Measurements from ENCODE around the gene MRPL39.
"Not testable (repeated sequence)": the region's sequence is repeated elsewhere in the genome, so short reads cannot be mapped to it uniquely, and the experiment has no call there.

MRPL39 gene

DNA sequence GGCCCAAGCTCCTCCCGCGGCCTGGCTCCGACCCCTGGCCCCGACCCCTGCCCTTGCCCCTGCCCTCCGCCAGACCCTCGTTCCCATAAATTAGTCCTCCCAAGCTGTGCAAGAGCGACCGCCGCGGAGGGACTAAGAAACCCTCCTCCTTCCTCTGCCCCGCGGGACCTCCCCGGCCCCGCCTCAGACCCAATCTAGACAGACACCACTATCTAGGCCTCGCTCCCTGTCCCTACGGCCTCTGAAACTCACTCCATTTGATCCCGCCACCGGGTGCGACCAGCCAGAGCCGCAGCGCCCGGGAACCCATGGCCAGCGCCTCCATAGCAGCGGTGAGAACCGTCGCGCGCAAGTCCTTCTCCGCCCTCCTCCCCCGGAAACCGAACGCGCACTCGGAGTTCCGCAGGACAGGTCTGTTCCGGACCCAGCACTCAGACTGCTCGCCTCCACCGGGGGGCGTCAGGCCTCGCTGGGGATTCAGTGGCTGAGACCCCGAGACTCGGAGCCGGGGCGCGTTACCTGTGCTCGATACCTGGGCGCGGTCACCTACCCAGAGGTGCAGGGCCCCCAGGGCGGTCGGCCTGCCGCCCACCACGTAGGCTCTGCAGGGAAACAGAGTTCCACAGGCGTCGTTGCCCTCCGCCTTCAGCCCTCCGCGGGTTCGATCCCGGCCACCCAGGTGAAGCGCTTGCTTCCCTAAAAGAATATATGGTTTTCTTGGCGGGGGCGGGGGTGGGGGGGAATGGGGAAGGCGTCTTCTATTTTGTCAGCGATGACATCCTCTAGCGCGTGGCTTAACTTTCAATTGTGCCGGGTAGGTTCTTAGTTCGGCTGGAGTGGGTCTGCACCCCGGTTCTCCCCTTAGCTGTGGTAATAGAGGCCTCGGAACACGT, at the start of gene MRPL39:
Gene MRPL39, minus strand, starts transcription at position 331 of the 893 bp plus-strand sequence. Its CDS starts 6 bp downstream, at position 325.
- DNase-seq (ENCODE audit: low read depth in 2 of 3, low spot score in 1 of 3): peak; percentile 82 to 84 (median 83)

DNA sequence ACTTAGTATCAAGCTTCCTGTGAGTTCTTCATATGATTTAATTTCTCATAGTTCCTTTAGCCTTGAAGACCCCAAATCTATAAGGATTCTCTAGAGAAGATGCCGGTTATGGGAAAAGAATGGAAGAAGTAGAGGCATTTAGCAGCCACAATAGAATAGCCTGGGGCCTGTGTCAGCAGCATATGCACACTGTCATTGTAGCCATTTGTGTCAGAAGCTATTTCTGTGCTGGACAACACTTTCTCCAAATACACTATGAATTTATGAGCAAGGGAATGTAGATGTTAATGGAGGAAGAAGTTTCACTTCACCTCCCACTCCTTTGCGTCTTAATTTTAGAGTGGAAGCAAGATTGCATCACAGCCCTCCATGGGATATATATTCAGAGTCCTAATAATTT, 49.1 kb upstream of the MRPL39 start:
- no peak for DNase-seq (ENCODE audit: low read depth in 2 of 3, low spot score in 1 of 3)

DNA sequence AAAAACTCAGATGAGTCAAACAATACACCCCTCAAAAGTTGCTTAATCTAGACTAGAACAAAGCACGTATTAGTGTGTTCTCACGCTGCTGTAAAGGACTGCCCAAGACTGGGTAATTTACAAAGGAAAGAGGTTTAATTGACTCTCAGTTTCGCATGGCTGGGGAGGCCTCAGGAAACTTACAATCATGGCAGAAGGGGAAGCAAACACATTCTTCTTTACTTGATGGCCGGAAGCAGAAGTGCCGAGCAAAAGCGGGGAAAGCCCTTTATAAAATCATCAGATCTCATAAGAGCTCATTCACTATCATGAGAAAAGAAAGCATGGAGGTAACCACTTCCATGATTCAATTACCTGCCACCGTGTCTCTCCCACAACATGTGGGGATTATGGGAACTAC, 41.9 kb upstream of the MRPL39 start:
- no peak for DNase-seq (ENCODE audit: low read depth in 2 of 3, low spot score in 1 of 3)

DNA sequence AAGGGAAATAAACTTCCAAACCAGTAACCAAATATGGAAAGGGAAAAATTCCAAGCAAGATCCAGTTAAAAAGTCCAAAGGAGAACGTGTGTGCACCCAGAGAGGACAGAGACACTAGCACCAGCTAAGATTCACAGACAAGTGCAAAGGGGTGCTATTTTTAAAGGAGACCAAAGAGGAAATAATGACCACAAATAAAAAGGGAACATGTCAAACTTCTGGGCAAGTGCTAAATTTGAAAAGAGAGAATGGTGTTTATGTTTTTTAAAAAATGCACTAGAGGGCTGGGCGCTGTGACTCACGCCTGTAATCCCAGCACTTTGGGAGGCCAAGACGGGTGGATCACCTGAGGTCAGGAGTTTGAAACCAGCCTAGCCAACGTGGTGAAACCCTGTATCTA, 40.4 kb upstream of the MRPL39 start:
- no peak for DNase-seq (ENCODE audit: low read depth in 2 of 3, low spot score in 1 of 3)

DNA sequence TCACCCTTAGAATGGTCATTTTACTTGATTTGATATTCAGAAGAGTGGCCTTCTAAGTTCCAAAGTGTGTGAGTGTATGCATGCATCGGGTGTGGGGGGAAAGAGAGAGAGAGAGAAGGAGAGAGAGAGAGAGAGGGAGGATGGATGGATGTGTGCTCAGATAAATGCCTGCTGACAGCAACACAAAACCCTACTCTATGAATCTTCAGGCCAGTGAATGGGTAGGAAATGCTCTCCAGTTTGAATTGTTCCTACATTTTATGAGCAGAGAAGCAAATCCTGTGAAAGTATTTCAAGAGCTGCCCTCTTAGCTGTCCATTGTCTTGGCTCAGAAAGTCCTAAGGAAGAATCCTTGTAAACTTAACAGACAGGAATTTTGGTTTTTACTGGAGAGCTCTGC, 39.2 kb upstream of the MRPL39 start:
- DNase-seq (ENCODE audit: low read depth in 2 of 3, low spot score in 1 of 3): no peak

DNA sequence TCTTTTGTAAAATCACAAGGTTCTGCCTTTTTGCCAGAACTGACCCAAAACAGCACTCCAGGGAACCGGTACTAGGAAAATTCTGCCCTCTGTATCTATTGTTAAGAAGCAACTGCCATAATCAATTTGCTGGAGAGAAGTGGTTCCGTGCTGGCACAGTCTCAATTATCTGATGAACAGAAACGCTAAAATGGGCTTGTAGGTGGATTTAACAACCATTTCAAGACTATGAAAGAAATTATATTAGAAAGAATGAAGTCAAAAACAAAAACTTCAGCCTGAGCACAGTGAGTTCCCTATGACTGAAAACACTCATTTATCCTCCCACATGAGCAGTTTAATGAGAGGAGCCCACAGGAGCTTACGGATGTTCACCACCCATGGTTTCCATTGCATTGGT, 36.2 kb upstream of the MRPL39 start:
- no peak for DNase-seq (ENCODE audit: low read depth in 2 of 3, low spot score in 1 of 3)

DNA sequence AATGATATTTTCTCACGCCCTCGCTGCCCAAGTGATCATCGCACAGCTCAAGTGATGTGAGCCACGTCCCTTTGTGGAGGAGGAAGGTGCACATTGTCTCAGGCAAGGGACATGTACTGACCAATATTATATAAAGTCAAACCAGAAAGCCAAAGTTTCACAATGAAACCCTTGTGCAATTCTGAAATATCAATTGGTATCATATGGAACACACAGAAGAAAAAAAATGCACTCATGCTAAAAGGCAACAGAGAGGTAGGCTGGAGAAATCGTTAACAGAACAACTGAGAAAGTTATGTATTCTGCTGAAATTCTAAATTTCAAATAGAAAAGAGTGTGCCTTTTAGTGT, 33.6 kb upstream of the MRPL39 start:
- DNase-seq (ENCODE audit: low read depth in 2 of 3, low spot score in 1 of 3): no peak

DNA sequence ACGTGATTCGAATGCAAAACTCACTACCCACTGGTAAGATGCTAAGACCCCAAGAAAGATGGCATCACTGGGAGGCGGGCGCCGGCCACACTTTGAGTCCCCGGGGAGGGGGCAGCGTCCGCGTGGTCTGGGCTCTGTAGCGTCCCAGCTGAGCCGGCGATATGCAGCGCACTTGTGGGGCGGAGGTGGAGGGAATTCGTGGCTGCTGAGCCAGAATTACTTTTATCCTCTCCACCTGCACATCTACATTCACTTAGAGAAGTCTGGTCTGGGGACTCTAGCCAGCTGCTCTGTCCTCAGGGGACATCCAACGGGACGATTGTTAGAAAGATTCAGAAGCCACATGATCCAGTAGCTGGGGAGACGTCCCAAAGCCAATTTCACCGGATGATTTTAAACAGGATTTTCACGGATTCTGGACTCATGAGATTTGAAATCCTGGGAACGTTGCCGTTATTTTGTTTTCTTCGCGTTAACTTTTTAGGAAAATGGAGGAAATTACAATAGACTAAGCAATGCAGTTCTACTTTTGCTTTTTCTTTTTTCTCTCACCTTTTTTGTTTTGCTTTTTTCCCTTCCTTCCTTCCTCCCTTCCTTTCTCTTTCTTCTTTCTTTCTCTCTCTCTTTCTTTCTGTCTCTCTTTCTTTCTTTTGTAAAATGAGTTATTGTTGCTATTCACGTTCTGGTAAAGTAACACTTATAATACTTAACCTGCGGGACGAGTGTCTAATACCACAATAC, 33.1 kb upstream of the MRPL39 start:
- DNase-seq (ENCODE audit: low read depth in 2 of 3, low spot score in 1 of 3): no peak

DNA sequence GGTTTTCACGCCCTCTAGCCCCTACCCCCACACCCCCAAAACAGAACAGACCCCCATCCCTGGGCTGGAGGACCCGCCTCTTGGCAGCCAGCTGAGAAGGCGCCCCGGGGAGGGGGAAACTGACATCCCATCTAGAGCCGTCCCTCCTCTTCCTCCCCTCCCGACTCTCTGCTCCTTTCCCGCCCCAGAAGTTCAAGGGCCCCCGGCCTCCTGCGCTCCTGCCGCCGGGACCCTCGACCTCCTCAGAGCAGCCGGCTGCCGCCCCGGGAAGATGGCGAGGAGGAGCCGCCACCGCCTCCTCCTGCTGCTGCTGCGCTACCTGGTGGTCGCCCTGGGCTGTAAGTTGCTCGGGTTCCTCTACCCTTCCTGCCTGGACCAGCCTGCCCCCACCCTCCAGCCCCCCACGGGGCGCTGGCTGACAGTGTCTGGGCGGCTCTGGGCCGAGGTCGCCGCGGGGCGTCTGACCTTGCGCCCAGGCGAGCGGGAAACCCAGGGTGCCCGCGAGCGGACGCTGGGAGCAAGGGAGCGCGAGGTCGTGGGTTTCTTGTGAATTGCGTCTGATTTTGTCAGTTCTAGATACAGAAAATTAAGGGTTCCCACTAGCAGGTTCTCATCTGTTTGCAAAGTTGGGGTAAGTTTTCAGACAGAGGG, 32.4 kb upstream of the MRPL39 start:
- peak in 2 of 3 donors; percentile 6 to 21 for DNase-seq (ENCODE audit: low read depth in 2 of 3, low spot score in 1 of 3)

DNA sequence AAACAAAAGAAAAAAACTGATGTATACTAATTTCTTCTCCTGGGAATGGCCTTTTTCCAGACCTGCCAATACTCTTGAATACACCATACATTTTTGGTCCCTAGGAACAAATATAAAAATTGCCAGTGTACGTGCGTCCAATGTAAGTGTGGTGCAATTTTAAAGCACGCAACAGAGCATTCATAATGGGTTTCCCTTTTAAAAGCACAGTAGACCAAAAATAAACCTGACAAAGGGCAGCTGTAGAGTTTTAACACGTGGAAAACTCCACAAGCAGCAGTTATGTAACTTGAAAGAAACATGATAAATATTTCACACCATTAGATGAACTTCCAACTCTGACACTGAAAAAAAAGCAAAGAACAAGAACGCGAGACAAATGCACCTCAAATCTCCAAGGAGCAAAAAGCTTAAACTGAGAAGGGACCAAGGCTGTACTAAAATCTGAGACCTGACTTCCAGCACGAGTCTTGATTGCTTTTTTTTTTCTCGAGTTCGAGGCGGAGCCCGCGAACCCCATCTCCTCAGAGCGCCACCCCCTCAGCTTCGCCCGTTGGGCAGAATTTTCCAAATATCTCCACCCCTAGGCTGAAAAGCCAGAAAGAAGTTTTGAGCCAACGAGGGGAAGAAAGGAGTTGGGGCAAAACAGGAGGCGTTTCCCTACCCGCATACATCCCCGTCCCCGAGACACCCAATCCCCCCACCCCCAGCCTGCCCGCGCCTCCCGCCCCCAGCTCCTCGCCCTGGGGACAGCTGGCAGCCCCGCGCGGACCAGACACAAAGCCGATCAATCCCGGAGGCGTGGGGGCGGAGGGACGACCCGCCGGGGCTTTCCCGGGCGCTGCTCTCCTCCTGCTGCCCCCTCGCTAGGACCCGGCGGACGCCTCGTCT, 31.6 kb upstream of the MRPL39 start, which contains the start of gene JAM2:
Gene JAM2, plus strand, starts transcription at position 599 of the 891 bp plus-strand sequence. CDS start 564 bp downstream, outside the sequence.
- DNase-seq (ENCODE audit: low read depth in 2 of 3, low spot score in 1 of 3): peak in 2 of 3 donors; percentile 14 to 26

DNA sequence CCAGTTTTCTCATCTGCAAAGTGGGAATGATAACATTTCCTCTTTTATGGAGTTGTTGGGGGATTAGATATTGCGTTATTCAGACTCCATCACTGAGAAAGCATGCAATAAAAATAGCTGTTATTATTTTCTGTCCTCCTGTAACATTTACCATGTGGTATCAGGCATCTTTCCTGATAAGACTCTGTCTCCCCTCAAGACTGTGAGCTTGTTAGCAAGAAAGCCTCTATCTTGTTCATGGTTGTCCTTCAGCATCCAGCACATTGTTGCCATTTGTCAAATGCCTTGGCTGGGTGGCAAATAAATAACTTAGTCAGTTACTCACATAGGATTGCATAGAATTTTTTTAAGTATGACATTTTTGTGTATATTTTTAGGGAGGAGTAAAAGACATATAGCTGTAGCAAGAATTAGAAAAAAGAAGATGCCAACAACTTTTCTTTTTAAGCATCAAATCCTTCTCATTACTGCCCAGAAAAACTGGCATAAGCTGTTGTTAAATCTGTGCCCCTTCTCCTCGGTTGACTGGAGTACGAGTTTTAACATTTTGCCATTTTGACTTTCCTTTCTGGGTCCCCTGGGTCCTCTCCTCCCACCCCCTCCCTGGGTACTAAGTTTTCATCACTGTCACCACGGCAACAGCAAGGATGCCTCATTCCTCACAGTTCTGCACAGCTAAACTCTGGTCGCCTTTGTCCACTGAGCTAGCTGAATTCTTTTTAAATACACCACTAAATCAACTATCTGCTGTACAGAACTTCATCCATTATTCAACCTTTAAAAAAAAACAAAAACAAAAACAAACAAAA, 30.8 kb upstream of the MRPL39 start:
- no peak for DNase-seq (ENCODE audit: low read depth in 2 of 3, low spot score in 1 of 3)

DNA sequence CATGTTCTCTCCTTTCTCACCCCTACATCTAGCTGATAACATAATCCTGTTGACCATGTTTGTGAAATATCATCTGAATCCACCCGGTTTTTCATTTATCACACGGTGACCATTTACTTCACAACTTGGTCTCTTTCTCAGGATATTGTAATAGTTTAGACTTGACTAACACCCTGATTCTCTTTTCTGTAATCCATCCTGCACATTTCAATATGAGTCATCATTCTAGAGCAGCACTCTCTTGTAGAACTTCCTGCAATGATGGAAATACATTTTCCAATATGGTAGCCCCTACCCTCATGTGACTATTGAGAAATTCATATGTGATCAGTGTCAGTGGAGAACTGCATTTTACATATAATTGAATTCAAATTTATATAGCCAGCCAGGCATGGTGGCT, 29.4 kb upstream of the MRPL39 start:
- DNase-seq (ENCODE audit: low read depth in 2 of 3, low spot score in 1 of 3): no peak

DNA sequence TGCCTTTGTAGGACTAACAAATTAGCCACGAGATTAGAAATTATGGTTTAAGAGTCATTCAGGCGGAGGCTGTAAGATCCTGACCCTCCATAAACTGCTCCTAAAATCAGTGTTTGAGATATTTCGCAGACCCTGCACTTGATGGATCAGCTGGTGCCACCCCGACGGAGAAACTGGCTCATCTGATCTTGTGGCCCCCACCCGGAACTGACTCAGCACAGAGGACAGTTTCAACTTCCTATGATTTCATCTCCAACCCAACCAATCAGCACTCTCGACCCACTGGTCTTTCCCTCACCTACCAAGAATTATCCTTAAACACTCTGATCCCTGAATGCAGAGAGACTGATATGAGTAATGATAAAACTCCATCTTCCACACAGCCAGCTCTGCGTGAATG, 28.0 kb upstream of the MRPL39 start:
- no peak for DNase-seq (ENCODE audit: low read depth in 2 of 3, low spot score in 1 of 3)

DNA sequence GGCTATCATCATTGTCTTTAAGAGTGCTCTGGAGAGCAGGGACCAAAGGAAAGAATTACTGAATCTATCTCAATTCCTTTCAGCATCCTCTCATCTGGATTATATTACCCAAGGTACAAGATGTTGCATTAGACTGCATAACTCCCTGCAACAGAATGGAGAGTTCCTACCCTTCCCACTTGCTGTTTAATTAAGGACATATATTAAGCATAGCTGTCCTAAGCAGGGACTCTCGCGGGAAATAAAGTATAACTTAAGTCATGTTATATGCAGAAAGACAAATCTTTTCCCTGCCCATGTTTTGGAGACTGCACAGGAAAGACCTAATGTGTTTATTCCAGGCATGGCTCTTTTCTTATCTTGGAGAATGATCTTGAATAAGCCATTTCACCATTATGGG, 25.0 kb upstream of the MRPL39 start:
- DNase-seq (ENCODE audit: low read depth in 2 of 3, low spot score in 1 of 3): no peak

DNA sequence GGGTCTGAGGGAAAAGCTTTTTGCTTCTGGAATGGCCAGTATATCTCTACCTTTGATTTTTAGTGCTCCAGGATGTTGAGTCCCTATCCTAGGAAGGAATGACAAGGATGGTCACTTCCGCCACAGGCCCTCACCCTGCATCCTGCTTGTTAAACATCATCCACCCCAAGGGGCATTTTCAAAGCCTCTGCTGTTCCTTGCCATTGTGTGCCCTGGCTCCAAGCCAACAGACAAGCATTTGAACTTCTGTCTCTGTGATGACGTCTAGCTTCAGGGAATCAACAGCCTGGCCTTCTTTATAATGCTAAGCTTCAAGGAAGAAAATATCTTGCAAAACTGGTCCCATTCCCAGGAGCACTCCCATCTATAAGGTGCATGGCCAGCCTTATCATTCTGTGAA, 19.5 kb upstream of the MRPL39 start:
- no peak for DNase-seq (ENCODE audit: low read depth in 2 of 3, low spot score in 1 of 3)

DNA sequence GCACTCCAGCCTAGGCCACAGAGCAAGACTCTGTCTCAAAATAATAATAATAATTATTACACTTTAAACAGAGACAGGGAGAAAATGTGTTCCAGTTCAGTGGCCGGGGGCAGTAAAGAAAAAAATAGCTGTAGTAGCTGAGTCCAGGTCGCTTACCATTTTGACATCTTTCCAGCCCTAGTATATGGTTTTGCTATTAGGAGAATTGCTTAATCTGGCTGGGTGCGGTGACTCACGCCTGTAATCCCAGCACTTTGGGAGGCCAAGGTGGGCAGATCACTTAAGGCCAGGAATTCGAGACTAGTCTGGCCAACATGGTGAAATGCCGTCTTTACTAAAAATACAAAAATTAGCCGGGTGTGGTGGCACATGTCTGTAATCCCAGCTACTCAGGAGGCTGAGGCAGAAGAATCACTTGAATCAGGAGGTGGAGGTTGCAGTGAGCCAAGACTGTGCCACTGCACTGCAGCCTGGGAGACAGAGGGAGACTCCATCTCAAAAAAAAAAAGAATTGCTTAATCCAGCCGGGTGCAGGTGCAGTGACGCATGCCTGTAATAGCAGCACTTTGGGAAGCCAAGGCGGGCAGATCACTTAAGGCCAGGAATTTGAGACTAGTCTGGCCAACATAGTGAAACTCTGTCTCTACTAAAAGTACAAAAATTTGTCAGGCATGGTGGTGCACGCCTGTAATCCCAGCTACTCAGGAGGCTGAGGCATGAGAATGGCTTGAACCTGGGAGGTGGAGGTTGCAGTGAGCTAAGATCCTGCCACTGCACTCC, 18.7 kb upstream of the MRPL39 start:
- DNase-seq (ENCODE audit: low read depth in 2 of 3, low spot score in 1 of 3): not testable (repeated sequence)

DNA sequence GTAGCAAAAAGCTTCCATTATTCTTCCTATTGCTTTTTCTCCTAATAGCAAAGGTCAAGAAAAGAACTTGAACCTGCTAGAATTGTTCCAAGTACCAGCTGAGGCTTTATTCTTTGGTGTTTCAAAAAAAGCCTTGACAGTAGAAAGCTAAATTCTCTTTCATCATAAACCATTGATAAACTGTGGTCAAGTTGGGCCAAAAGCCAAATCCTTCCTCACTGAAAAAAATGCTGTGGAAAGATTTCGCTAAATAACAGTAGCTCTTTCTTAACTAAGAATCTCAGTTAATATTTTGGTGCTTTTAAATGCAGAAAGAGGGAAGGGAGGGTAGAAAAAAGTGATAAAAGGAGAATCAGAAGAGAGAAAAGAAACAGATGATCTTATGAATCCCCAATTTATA, 17.8 kb upstream of the MRPL39 start:
- no peak for DNase-seq (ENCODE audit: low read depth in 2 of 3, low spot score in 1 of 3)

DNA sequence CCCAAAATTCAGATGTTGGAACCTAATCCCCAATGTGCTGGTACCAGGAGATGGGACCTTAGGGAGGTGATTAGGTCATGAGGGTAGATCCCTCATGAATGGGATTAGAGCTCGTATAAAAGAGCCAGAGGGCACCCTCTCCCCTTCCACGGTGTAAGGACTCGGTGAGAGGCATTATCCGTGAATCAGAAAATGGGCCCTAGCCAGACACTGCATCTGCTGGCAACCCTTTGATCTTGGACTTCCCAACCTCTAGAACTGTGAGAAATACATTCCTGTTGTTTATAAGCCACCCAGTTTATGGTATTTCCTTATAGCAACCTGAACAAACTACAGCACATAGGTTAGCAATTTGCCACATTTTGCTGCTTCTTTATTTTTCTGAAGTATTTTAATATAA, 17.2 kb upstream of the MRPL39 start:
- no peak for DNase-seq (ENCODE audit: low read depth in 2 of 3, low spot score in 1 of 3)

DNA sequence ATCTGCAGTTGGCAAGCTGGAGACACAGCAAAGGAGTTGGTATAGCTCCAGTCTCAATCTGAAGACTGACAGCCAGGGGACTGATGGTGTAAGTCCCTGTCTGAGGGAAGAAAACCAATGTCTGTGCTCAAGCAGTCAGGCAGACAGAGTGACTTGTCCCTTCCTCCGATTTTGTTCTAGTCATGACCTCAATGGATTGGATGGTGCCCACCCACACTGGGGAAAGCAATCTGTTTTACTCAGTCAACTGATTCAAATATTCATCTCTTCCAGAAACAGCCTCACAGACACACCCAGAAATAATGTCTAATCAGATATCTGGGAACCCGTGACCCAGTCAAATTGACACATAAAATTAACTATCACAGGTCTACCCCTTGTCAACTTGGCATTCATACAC, 11.9 kb upstream of the MRPL39 start:
- DNase-seq (ENCODE audit: low read depth in 2 of 3, low spot score in 1 of 3): no peak

Data from stimulated activated CD4-positive, alpha-beta T cell treated with anti-CD3 and anti-CD28 coated beads, Interleukin-12 subunit alpha, Interleukin-12 subunit beta, amount 100 ng/mL, for 48 hours (primary cell).